ENCODE data around the gene KIAA0408.

GRCh38 chr6:127463056-127463455 is 3.9 kb upstream of the KIAA0408 start:
- no peak for TF ChIP-seq REST (IDR thresholded peaks at IDR 0.05)
- TF ChIP-seq JUND (IDR thresholded peaks at IDR 0.05) = no peak
- TF ChIP-seq CTCF (IDR thresholded peaks at IDR 0.05; ENCODE audit: low read depth, low read length, missing input control) = no peak
- TF ChIP-seq GABPA (IDR thresholded peaks at IDR 0.05 in 1 of 2, conservative IDR thresholded peaks at IDR 0.05 in 1 of 2) = no peak
- no peak for TF ChIP-seq MAX (IDR thresholded peaks at IDR 0.05)
- TF ChIP-seq EGR1 (IDR thresholded peaks at IDR 0.05; ENCODE audit: low read depth in 2 of 2) = no peak
- no peak for TF ChIP-seq SP1 (IDR thresholded peaks at IDR 0.05)
- no peak for TF ChIP-seq TAF1 (conservative IDR thresholded peaks at IDR 0.05)
- no peak for TF ChIP-seq YY1 (IDR thresholded peaks at IDR 0.05)
- no peak for TF ChIP-seq ATF3 (IDR thresholded peaks at IDR 0.05)
- no peak for TF ChIP-seq HNF4A (conservative IDR thresholded peaks at IDR 0.05)
- no peak for TF ChIP-seq RAD21 (IDR thresholded peaks at IDR 0.05)
- no peak for TF ChIP-seq FOXA1 (IDR thresholded peaks at IDR 0.05)
